Measurements from ENCODE around the gene PEPD. TPM values are rescaled to one million over a fixed set of nuclear protein-coding genes. Genes with fewer than 3 reads are reported as not detected.
"Not testable (repeated sequence)": the region's sequence is repeated elsewhere in the genome, so short reads cannot be mapped to it uniquely, and the experiment has no call there.

PEPD gene
- total RNA-seq = 100 to 1,000 TPM in 1 of 8 experiments, 10 to 100 TPM in 7; 15.1 to 113 (median 40.7) TPM

- peak within 1 kb of the TSS; percentile 75 to 98 (median 83) for H3K4me3 ChIP-seq
- WGBS, 10 experiments = 7 to 28% (median 12%) methylated on average over 3 to 7 of the region's 69 CpGs; no CpG with 5 or more reads in 7 of the 10 experiments
- in situ Hi-C loops (cut with MboI; ENCODE audit: low pct_unique_long_range_greater_than_20kb in 2 of 9, low sequenced_read_pairs in 9 of 9, unreplicated experiment in 9 of 9) = no loop called here
- H3K27ac ChIP-seq = peak within 1 kb of the TSS in 1 of 2 donors; percentile 47
- peak; percentile 81 to 94 (median 88) for ATAC-seq (replicated peaks in 6 of 8)
- H3K4me1 ChIP-seq (replicated peaks in 1 of 2) = peaks cover 26 to 43% of the 10 kb centered on the region in 2 donors
Measured at GRCh38 chr19:33521480-33522370, at the start of gene PEPD. PEPD (minus strand) TSS chr19:33521791; CDS start chr19:33521760, 31 bp downstream.

DNA sequence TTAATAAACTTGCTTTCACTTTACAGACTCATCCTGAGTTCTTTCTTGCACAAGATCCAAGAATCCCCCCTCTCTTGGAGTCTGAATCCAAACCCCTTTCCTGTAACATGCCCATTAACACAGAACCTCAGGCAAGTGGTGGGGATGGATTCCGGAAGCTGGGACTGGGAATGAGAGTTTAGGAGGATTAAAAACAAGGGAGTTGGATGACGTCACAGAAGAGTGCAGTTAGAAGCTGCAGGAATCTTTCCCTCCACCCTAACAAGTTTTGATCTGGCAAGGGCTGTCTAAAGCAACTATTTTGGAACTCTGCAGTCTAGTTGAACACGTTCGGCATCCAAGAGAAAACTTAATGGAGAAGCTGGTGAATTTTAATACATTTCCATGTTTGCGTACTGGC, 48.2 kb upstream of the PEPD start:
- H3K4me3 ChIP-seq = no peak overlapping the region
- ATAC-seq (replicated peaks in 6 of 8) = peak in 3 of 8 experiments; percentile 79 to 95 (median 79)
- no peak overlapping the region for H3K27ac ChIP-seq
- WGBS, 10 experiments = 0 to 70% (median 43%) methylated on average over 2 to 3 of the region's 5 CpGs; no CpG with 5 or more reads in 6 of the 10 experiments
- H3K4me1 ChIP-seq (replicated peaks in 1 of 2) = peaks cover 17 to 31% of the 10 kb centered on the region in 2 donors
- in situ Hi-C loops (cut with MboI; ENCODE audit: low pct_unique_long_range_greater_than_20kb in 2 of 9, low sequenced_read_pairs in 9 of 9, unreplicated experiment in 9 of 9) = no loop called here

- no peak overlapping the region for H3K4me3 ChIP-seq
- WGBS, 10 experiments = 60 to 100% (median 84%) methylated on average over 1 to 2 of the region's 2 CpGs; no CpG with 5 or more reads in 4 of the 10 experiments
- no peak for ATAC-seq (replicated peaks in 6 of 8)
- H3K27ac ChIP-seq = no peak overlapping the region
- peaks cover 17 to 31% of the 10 kb centered on the region in 2 donors for H3K4me1 ChIP-seq (replicated peaks in 1 of 2)
- in situ Hi-C loops (cut with MboI; ENCODE audit: low pct_unique_long_range_greater_than_20kb in 2 of 9, low sequenced_read_pairs in 9 of 9, unreplicated experiment in 9 of 9) = no loop called here
Measured at GRCh38 chr19:33568706-33569105, 47.1 kb upstream of the PEPD start.

DNA sequence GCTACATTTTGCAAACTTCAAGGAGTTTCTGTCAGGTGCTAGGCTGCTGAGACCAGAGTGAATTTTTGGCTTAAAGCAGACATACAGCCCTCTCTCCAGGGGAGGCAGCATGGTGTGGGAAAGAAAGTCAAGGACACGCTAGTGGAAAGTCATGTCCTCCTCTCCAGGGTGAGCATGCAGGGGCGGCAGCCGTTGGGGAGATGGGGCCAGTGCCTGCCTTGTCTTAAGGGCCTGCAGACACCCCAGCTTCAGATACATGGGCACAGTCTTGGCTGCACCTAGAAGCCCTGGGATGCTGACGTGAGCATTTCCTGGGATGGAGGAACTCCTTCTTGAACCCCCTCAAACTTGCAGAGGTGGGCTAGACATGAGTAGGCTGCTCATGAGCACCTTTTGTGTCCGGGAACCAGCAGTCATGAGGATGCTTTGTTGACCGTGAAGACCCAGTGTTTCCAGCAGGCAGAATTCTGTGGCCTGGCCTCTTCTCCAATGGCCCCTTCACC, 43.3 kb upstream of the PEPD start:
- ATAC-seq (replicated peaks in 6 of 8) = no peak
- 0 to 100% (median 73%) methylated on average over 1 to 3 of the region's 6 CpGs; no CpG with 5 or more reads in 4 of the 10 experiments for WGBS, 10 experiments
- in situ Hi-C loops (cut with MboI; ENCODE audit: low pct_unique_long_range_greater_than_20kb in 2 of 9, low sequenced_read_pairs in 9 of 9, unreplicated experiment in 9 of 9) = no loop called here
- H3K4me3 ChIP-seq = no peak overlapping the region
- peaks cover 13 to 25% of the 10 kb centered on the region in 2 donors for H3K4me1 ChIP-seq (replicated peaks in 1 of 2)
- H3K27ac ChIP-seq = no peak overlapping the region

GRCh38 chr19:33562636-33563035, 41.0 kb upstream of the PEPD start:
- no peak for ATAC-seq (replicated peaks in 6 of 8)
- no peak overlapping the region for H3K4me3 ChIP-seq
- WGBS, 10 experiments = 72 to 100% (median 80%) methylated on average over 1 to 5 of the region's 7 CpGs; no CpG with 5 or more reads in 5 of the 10 experiments
- H3K27ac ChIP-seq = no peak overlapping the region
- in situ Hi-C loops (cut with MboI; ENCODE audit: low pct_unique_long_range_greater_than_20kb in 2 of 9, low sequenced_read_pairs in 9 of 9, unreplicated experiment in 9 of 9) = no loop called here
- H3K4me1 ChIP-seq (replicated peaks in 1 of 2) = peaks cover 6 to 9% of the 10 kb centered on the region in 2 donors

- H3K4me1 ChIP-seq (replicated peaks in 1 of 2); H3K27ac ChIP-seq; in situ Hi-C loops (cut with MboI; ENCODE audit: low pct_unique_long_range_greater_than_20kb in 2 of 9, low sequenced_read_pairs in 9 of 9, unreplicated experiment in 9 of 9); ATAC-seq (replicated peaks in 6 of 8); H3K4me3 ChIP-seq: not testable (repeated sequence)
- 42 to 89% (median 85%) methylated on average over 1 to 4 of the region's 5 CpGs; no CpG with 5 or more reads in 4 of the 10 experiments for WGBS, 10 experiments
Measured at GRCh38 chr19:33561666-33562065, 40.1 kb upstream of the PEPD start.

DNA sequence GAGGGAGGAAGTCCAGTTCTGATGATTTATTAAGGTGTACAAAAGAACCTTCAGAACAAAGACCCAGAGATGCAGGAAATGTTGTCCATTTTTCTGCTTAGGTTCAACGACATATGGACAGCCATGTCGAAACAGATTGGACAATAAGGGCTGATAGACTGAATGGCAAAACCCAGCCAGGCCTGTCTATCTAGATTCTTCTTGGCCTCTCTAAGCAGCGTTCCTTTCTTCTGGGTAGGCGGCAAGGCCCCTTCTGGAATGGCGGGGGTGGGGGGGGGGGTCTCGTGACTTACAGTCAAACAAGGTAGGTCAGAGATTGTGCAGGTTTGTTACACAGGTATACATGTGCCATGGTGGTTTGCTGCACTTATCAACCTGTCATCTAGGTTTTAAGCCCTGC, 39.7 kb upstream of the PEPD start:
- no peak overlapping the region for H3K27ac ChIP-seq
- H3K4me3 ChIP-seq = no peak overlapping the region
- H3K4me1 ChIP-seq (replicated peaks in 1 of 2) = peaks cover 0 to under 1% of the 10 kb centered on the region in 2 donors
- ATAC-seq (replicated peaks in 6 of 8) = no peak
- 40 to 90% (median 60%) methylated on average over 2 of the region's 6 CpGs; no CpG with 5 or more reads in 7 of the 10 experiments for WGBS, 10 experiments
- in situ Hi-C loops (cut with MboI; ENCODE audit: low pct_unique_long_range_greater_than_20kb in 2 of 9, low sequenced_read_pairs in 9 of 9, unreplicated experiment in 9 of 9) = no loop called here

DNA sequence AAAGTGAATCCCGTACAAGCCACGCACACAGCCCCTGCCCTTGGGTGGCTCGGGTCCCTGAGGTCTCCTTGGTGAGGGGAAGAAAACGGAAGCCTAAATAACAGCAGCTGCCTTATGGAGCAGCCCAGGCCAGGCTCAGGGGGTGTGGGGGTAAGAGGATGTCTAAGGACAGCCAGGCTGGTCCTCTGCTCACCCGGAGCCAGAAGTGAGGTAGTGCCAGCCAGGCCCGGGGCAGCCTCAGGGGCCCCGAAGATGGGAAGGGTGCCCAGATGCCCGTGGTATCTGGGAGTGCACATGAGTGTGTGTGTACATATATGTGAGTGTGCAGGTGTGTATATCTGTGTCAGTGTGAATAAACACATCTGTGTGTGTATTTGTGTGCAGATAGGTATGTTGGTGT, 38.4 kb upstream of the PEPD start:
- in situ Hi-C loops (cut with MboI; ENCODE audit: low pct_unique_long_range_greater_than_20kb in 2 of 9, low sequenced_read_pairs in 9 of 9, unreplicated experiment in 9 of 9) = no loop called here
- no peak overlapping the region for H3K27ac ChIP-seq
- H3K4me1 ChIP-seq (replicated peaks in 1 of 2) = no peaks in the 10 kb centered on the region
- ATAC-seq (replicated peaks in 6 of 8) = no peak
- 60 to 92% (median 67%) methylated on average over 1 to 3 of the region's 8 CpGs; no CpG with 5 or more reads in 7 of the 10 experiments for WGBS, 10 experiments
- H3K4me3 ChIP-seq = no peak overlapping the region

GRCh38 chr19:33558856-33559255, 37.3 kb upstream of the PEPD start:
- Histone ChIP-seq H3K27ac (no peak overlapping the region), H3K4me1 (replicated peaks in 1 of 2) (no peaks in the 10 kb centered on the region), H3K4me3 (no peak overlapping the region)
- peak in 3 of 8 experiments; percentile 77 to 88 (median 82) for ATAC-seq (replicated peaks in 6 of 8)
- in situ Hi-C loops (cut with MboI; ENCODE audit: low pct_unique_long_range_greater_than_20kb in 2 of 9, low sequenced_read_pairs in 9 of 9, unreplicated experiment in 9 of 9) = no loop called here
- WGBS, 10 experiments = 0 to 100% (median 55%) methylated on average over 1 to 4 of the region's 9 CpGs; no CpG with 5 or more reads in 4 of the 10 experiments

GRCh38 chr19:33558151-33558550, 36.6 kb upstream of the PEPD start:
- no peak for ATAC-seq (replicated peaks in 6 of 8)
- Histone ChIP-seq H3K4me1 (replicated peaks in 1 of 2) (no peaks in the 10 kb centered on the region), H3K27ac (no peak overlapping the region), H3K4me3 (no peak overlapping the region)
- in situ Hi-C loops (cut with MboI; ENCODE audit: low pct_unique_long_range_greater_than_20kb in 2 of 9, low sequenced_read_pairs in 9 of 9, unreplicated experiment in 9 of 9) = no loop called here
- WGBS, 10 experiments = 18 to 100% (median 73%) methylated on average over 2 to 6 of the region's 8 CpGs; no CpG with 5 or more reads in 1 of the 10 experiments

DNA sequence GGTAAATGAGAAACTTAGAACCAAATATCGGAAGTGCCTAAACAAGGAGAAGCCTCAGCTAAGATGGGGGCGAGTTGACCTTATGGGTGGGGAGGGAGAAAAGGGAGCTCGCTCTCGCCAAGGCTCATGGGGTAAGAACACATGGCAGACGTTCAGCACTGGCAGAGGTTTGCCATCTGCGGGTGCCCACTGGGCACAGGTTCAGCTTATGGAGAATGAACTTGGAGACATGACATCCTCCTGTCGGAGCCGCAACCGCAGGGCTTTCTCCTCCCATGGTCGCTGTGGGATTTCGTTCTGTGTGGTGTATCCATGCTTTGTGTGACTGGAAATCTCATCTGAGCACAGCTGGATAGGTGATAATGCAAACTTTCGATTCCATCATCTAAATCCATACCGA, 36.1 kb upstream of the PEPD start:
- in situ Hi-C loops (cut with MboI; ENCODE audit: low pct_unique_long_range_greater_than_20kb in 2 of 9, low sequenced_read_pairs in 9 of 9, unreplicated experiment in 9 of 9) = no loop called here
- Histone ChIP-seq H3K4me1 (replicated peaks in 1 of 2) (no peaks in the 10 kb centered on the region), H3K4me3 (no peak overlapping the region), H3K27ac (no peak overlapping the region)
- no peak for ATAC-seq (replicated peaks in 6 of 8)
- 60 to 100% (median 84%) methylated on average over 1 to 3 of the region's 13 CpGs; no CpG with 5 or more reads in 2 of the 10 experiments for WGBS, 10 experiments

DNA sequence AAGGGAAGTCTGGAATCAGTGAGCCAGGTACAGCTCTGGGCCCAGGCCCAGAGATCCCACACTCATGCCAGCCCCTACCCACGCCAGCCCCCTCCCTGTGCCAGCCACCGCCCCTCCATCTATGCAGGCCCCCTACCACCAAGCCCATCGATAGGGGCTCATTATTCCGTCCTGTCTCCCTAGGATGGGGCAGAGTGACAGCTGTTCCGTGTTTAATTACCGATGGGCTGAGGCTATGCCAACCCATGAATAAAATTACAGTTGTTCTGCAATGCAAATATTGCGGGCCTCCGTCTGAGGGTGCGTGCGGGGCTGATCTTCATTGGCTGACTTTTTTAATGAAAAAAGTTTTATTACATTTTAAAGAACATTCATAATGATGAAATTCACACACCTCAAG, 35.6 kb upstream of the PEPD start:
- Histone ChIP-seq H3K4me1 (replicated peaks in 1 of 2) (no peaks in the 10 kb centered on the region), H3K27ac (no peak overlapping the region), H3K4me3 (no peak overlapping the region)
- peak in 3 of 8 experiments; percentile 75 to 92 (median 83) for ATAC-seq (replicated peaks in 6 of 8)
- in situ Hi-C loops (cut with MboI; ENCODE audit: low pct_unique_long_range_greater_than_20kb in 2 of 9, low sequenced_read_pairs in 9 of 9, unreplicated experiment in 9 of 9) = no loop called here
- WGBS, 10 experiments = 0 to 100% (median 60%) methylated on average over 2 to 4 of the region's 10 CpGs; no CpG with 5 or more reads in 3 of the 10 experiments

- in situ Hi-C loops (cut with MboI; ENCODE audit: low pct_unique_long_range_greater_than_20kb in 2 of 9, low sequenced_read_pairs in 9 of 9, unreplicated experiment in 9 of 9) = no loop called here
- Histone ChIP-seq H3K4me1 (replicated peaks in 1 of 2) (no peaks in the 10 kb centered on the region), H3K27ac (no peak overlapping the region), H3K4me3 (no peak overlapping the region)
- 100% methylated on average over 1 of the region's 4 CpGs; no CpG with 5 or more reads in 9 of the 10 experiments for WGBS, 10 experiments
- no peak for ATAC-seq (replicated peaks in 6 of 8)
Measured at GRCh38 chr19:33556261-33556660, 34.7 kb upstream of the PEPD start.

Data from motor neuron (in vitro differentiated cells).